ENCODE measurements around the gene KAZN.

Gene KAZN

GRCh38 chr1:14934867-14935266 lies 336.4 kb downstream of the KAZN start:
- DNase-seq (ENCODE audit: insufficient read length, low spot score): no peak
- no peak for TF ChIP-seq CTCF (IDR thresholded peaks at IDR 0.05; ENCODE audit: insufficient read depth, missing control alignments)
- no peak for FAIRE-seq

- TF ChIP-seq CTCF (IDR thresholded peaks at IDR 0.05; ENCODE audit: insufficient read depth, missing control alignments): no peak
- DNase-seq (ENCODE audit: insufficient read length, low spot score): no peak
- no peak for FAIRE-seq
Observed at GRCh38 chr1:14936815-14937214, 338.3 kb downstream of the KAZN start.

- TF ChIP-seq CTCF (IDR thresholded peaks at IDR 0.05; ENCODE audit: insufficient read depth, missing control alignments): no peak
Observed at GRCh38 chr1:14937288-14937949, 338.9 kb downstream of the KAZN start.

GRCh38 chr1:14939527-14940284 lies 341.2 kb downstream of the KAZN start:
- TF ChIP-seq CTCF (IDR thresholded peaks at IDR 0.05; ENCODE audit: insufficient read depth, missing control alignments): no peak
- no peak for FAIRE-seq
- no peak for DNase-seq (ENCODE audit: insufficient read length, low spot score)

More at GRCh38 chr1:14937288-14937949, 338.9 kb downstream of the KAZN start:
- DNase-seq (ENCODE audit: insufficient read length, low spot score) (no peak), FAIRE-seq (no peak)

- DNase-seq (ENCODE audit: insufficient read length, low spot score): no peak
- FAIRE-seq: no peak
- no peak for TF ChIP-seq CTCF (IDR thresholded peaks at IDR 0.05; ENCODE audit: insufficient read depth, missing control alignments)
Observed at GRCh38 chr1:14940285-14940870, 341.9 kb downstream of the KAZN start.

- no peak for TF ChIP-seq CTCF (IDR thresholded peaks at IDR 0.05; ENCODE audit: insufficient read depth, missing control alignments)
- no peak for FAIRE-seq
- no peak for DNase-seq (ENCODE audit: insufficient read length, low spot score)
Observed at GRCh38 chr1:14941864-14942263, 343.4 kb downstream of the KAZN start.
